HG02852 (cell line): Measurements from ENCODE around the gene MAML1.
"Not testable (repeated sequence)": the region's sequence is repeated elsewhere in the genome, so short reads cannot be mapped to it uniquely, and the experiment has no call there.

ENCODE experiments used
- ATAC-seq: cut with Tn5 transposase; IDR thresholded peaks from one replicate; pipeline ENCODE4 v1.9.1; 2021; ENCODE audit warnings: mild to moderate bottlenecking, moderate library complexity; ENCODE audit not compliant: unreplicated experiment

MAML1 gene

GRCh38 chr5:179732412-179732917 lies at the start of gene MAML1:
Gene MAML1 (plus strand): TSS chr5:179732822. CDS start chr5:179733113, 291 bp downstream.
- ATAC-seq, result peak; percentile 94

GRCh38 chr5:179689212-179689611 lies 43.4 kb upstream of the MAML1 start:
- ATAC-seq, result not testable (repeated sequence)

DNA sequence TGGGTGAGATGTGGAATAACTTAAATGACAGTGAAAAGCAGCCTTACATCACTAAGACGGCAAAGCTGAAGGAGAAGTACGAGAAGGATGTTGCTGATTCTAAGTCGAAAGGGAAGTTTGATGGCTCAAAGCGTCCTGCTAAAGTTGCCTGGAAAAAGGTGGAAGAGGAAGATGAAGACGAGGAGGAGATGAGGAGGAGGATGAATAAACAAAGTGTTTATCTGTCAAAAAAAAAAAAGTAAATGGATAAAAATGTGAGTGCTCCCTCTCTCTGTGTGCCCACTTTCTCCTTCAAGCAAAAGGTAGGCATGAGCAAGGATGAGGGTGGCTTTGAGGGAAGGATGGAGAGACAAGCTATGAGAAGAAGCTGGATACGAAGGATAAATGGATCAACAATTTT lies 38.1 kb upstream of the MAML1 start:
- no peak for ATAC-seq

GRCh38 chr5:179696603-179697002 lies 36.0 kb upstream of the MAML1 start:
- ATAC-seq, result no peak

DNA sequence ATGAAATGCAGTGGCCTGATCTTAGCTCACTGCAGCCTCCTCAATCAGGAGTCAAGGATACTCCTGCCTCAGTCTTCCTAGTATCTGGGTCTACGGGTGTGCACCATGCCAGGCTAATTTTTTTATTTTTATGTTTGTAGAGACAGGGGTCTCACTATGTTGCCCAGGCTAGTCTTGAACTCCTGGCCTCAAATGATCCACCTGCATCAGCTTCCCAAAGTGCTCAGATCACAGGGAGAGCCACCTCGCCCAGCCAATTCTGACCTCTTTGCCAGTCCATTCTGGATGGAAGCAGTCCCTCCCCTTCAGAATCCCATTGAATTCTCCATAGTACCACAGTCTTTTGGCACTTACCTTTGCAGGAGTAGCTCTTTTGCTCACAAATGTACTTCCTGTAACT lies 35.5 kb upstream of the MAML1 start:
- ATAC-seq, result no peak

DNA sequence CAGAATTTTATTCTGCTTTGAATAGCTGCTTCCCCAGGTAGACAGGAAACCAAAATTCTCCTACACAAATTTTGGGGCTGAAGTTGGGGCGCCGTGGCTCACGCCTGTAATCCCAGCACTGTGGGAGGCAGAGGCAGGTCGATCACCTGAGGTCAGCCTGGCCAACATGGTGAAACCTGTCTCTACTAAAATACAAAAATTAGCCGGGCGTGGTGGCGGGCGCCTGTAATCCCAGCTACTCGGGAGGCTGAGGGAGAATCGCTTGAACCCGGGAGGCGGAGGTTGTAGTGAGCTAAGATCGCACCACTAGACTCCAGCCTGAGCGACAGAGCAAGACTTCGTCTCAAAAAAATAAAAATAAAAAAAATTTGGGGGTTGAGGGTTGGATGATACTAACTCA lies 35.1 kb upstream of the MAML1 start:
- not testable (repeated sequence) for ATAC-seq

GRCh38 chr5:179697993-179698934 lies 34.4 kb upstream of the MAML1 start:
- ATAC-seq, result peak; percentile 82

GRCh38 chr5:179698935-179699615 lies 33.5 kb upstream of the MAML1 start, which contains the start of gene CANX:
Gene CANX (plus strand): TSS chr5:179698967. CDS start chr5:179705682, 6,715 bp downstream.
- ATAC-seq, result no peak

GRCh38 chr5:179699616-179700237 lies 32.9 kb upstream of the MAML1 start:
- ATAC-seq, result no peak

- no peak for ATAC-seq
Measured at GRCh38 chr5:179700401-179700918, 32.2 kb upstream of the MAML1 start.

DNA sequence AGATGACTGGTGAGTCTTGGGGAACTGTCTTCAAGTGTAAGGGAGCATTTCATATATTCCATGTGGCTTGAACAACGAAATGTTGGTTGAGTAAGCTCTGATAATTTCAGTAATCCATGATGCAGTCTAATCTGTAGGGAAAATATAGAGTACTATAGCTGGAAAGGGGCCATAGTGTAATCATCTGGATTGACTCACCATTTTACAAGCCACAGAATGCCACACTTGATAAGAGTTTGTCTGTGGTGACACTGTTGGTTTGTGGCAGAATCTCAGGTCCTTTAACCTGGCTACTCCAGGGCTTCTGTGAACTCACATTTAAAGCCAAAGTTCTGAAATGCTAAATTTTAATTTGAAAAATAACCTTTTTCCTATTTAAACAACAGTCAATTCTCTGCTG lies 16.3 kb upstream of the MAML1 start:
- no peak for ATAC-seq

GRCh38 chr5:179720222-179720621 lies 12.4 kb upstream of the MAML1 start:
- ATAC-seq, result no peak

DNA sequence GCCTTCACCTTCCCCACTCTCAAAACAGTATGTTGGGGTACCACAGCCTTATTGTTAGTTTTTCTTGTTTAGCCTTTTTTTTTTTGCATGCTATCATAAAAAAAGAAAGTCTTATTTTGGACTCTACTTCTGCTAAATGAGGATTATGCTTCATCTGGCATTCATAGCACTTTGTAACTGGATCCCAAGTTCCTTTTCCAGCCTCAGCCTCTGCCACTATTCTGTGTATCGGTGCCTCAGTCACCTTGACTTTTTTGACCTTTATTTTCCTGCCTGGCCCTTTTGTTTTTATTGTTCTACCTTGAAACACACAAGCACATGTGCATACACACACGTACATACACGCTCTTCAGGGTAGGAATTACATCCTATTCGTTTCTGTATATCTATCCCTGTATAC lies 8.5 kb upstream of the MAML1 start:
- ATAC-seq, result no peak

- ATAC-seq, result no peak
Measured at GRCh38 chr5:179727106-179727505, 5.5 kb upstream of the MAML1 start.

DNA sequence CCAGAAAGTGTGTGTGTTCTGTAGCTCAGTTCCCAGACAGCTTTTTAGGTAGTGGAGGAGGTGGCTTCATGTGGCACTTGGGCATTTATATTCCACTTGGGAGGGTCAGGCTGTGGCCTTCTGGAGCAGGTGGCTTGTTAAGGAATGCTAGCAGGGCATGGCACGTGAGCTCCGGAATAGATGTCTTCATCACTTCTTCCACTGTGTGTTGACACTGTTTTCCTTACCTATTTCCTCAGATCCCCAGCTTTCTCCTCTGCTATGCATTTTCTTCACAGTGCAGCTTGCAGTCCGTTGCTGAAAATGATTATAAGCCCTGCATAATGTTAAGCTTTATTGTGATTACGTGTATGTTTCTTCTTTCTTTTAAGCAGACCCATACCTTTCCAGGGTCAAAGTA lies 3.3 kb upstream of the MAML1 start:
- ATAC-seq, result no peak

DNA sequence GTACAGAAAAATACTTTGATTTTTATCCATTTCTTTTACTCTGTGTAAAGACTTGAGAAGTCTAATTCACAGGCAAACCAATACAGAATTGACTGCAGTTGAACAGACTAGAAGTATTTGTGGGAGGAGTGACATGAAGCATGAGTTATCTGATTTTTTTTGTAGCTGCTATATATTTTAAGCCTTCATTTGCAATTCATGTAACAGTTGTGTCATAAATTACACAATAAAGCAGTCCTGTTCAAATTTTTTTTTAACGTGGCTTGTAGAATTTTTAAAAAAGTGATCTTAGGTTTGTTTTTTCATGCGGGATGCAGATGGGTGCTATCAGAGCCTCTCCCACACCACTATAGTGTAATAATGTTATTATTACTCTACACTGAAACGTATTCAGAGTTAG lies 2.9 kb upstream of the MAML1 start:
- no peak for ATAC-seq

GRCh38 chr5:179730356-179730755 lies 2.3 kb upstream of the MAML1 start:
- ATAC-seq, result no peak

DNA sequence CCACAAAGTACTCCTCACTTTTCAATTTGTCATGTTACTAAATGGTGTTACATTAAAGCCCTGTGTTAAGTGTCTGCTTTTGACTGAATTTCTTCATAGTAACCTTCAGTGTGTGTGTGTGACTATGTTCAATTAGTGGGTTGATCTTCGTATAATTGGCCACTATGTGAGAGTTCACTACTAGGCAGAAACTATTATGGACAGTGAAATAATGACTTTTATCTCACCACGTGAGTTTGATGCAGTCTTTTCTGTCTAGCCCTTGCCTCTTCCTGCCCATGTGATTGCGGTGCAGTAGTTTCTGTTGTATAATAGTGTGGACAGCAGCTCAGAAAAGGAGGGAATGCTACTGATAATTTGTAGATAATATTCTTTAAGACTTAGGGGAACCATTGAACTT lies 1.8 kb upstream of the MAML1 start:
- no peak for ATAC-seq

DNA sequence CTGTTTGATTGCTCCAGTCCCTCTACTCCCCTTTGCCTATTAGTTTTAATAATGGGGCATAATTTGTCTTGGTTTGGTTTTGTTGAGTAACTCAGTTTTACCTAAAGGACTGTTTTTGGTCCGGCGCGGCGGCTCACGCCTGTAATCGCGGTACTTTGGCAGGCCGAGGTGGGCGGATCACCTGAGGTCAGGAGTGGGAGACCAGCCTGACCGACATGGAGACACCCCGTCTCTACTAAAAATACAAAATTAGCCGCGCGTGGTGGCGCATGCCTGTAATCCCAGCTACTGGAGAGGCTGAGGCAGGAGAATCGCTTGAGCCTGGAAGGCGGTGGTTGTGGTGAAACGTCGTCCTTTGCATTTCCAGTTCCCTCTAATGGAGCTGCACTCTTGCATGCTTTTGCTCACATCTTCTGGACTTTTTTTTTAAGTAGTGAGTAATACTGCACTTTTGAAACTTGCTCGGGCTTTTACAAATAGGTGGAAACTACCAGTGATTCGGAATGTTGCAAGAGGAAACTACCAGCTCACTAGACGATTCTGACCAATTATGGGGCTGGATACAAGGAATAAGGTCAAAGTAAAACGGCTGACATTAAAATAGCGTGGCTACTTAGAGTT lies 721 bp upstream of the MAML1 start:
- peak; percentile 23 for ATAC-seq

- peak; percentile 24 for ATAC-seq
Measured at GRCh38 chr5:179732918-179733771, 523 bp downstream of the MAML1 start.
